Tibial artery (tissue), 4 donors: ENCODE results near the gene SNRPB.

Experiments used
- DNase-seq, 2 donors: peaks; one replicate each; pipeline ENCODE4 v3.0.0-alpha.2; 2019
- H3K27ac ChIP-seq, 2 donors: fragments of 200-600 bp; sonication (generic) in 1 of 2; 1 replicate in 1 of 2; 2 replicates in 1 of 2; pipeline ENCODE4 v1.5.1; 2018 to 2019; ENCODE audit warnings: mild to moderate bottlenecking in 1 of 2
- H3K27me3 ChIP-seq, 2 donors: fragments of 200-600 bp; sonication (generic) in 1 of 2; one replicate each; pipeline versions ENCODE4 v1.5.1 to v1.6.0; 2016 to 2019
- H3K36me3 ChIP-seq, 3 donors: fragments of 200-600 bp; sonication (generic) in 2 of 3; one replicate each; pipeline ENCODE4 v1.5.1; 2016 to 2019; ENCODE audit warnings: mild to moderate bottlenecking in 2 of 3
- H3K4me1 ChIP-seq, 4 donors: fragments of 200-600 bp; sonication (generic) in 2 of 4; 1 replicate in 3 of 4; 2 replicates in 1 of 4; pipeline ENCODE4 v1.5.1; 2016 to 2019
- H3K4me3 ChIP-seq, 2 donors: fragments of 200-600 bp; sonication (generic) in 1 of 2; 1 replicate in 1 of 2; 2 replicates in 1 of 2; pipeline ENCODE4 v1.5.1; 2018 to 2019; ENCODE audit warnings: mild to moderate bottlenecking in 2 of 2
- H3K9me3 ChIP-seq, 3 donors: fragments of 200-600 bp; sonication (generic) in 1 of 3; one replicate each; pipeline ENCODE4 v1.5.1; 2016 to 2019
- intact Hi-C: fragments of 100-400 bp; cut with DNase I; formaldehyde crosslinking; loops from one replicate; pipeline ENCODE4 v1.15.0; 2023; ENCODE audit warnings: low total_unique reads
- TF ChIP-seq, protein P1 (sequence below), 2 experiments: fragments of 200-600 bp in 1 of 2; fragments of 450-650 bp in 1 of 2; IDR thresholded peaks; one replicate each; pipeline ENCODE4 v1.5.1; 2017 to 2019; ENCODE audit warnings: antibody characterized with exemption in 2 of 2, mild to moderate bottlenecking in 1 of 2, moderate library complexity in 1 of 2

The SNRPB gene

GRCh38 chr20:2480381-2480780, 9.8 kb upstream of the SNRPB start:
- Histone ChIP-seq H3K4me1 (no peaks in the 10 kb centered on the region), H3K27me3 (no peaks in the 10 kb centered on the region), H3K9me3 (no peaks in the 10 kb centered on the region), H3K4me3 (no peak overlapping the region), H3K36me3 (peaks cover 34 to 58% (median 43%) of the 10 kb centered on the region in 3 donors), H3K27ac (no peak overlapping the region)
- DNase-seq = no peak
- TF ChIP-seq, protein P1, sequence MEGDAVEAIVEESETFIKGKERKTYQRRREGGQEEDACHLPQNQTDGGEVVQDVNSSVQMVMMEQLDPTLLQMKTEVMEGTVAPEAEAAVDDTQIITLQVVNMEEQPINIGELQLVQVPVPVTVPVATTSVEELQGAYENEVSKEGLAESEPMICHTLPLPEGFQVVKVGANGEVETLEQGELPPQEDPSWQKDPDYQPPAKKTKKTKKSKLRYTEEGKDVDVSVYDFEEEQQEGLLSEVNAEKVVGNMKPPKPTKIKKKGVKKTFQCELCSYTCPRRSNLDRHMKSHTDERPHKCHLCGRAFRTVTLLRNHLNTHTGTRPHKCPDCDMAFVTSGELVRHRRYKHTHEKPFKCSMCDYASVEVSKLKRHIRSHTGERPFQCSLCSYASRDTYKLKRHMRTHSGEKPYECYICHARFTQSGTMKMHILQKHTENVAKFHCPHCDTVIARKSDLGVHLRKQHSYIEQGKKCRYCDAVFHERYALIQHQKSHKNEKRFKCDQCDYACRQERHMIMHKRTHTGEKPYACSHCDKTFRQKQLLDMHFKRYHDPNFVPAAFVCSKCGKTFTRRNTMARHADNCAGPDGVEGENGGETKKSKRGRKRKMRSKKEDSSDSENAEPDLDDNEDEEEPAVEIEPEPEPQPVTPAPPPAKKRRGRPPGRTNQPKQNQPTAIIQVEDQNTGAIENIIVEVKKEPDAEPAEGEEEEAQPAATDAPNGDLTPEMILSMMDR (IDR thresholded peaks at IDR 0.05) = no peak
- intact Hi-C loops = no loop called here

DNA sequence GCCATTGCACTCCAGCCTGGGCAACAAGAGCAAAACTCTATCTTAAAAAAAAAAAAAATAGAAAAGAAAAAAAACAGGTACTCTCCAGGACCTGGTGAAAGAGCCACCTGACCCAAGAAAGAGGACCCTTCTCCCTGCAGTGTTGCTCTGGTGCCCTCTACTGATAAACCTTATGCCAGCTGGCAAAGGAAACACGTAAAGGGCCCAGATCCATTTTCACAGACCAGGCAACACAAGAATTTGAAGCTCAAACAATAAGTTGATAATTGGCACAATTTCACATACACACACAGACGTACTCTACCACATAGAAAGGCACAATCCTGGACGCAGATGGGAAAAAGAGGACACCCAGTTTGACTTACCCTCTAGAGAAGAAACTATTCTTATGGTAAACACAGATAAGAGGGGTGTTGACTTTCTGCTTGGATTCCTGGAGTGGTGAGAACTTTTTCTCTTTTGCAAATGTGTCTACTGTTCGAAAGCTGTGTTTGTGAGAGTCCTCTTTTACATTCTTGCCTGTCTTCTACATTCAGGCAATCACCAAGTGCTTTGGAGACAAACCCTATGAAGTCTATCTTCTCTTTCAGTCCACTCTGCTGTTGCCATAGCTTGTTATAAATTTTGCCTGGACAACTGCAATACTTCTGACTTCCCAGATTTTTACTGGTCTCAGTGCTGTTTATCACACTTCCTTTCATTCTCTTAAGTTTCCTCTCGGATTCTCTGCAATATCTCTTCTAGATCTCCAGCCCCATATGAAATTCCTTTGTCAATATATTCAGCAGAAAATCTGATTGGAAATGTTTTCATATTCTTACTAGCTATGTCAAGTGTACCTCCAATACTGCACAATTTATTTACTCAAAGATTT, 6.4 kb upstream of the SNRPB start:
- Histone ChIP-seq H3K4me1 (no peaks in the 10 kb centered on the region), H3K4me3 (no peak overlapping the region), H3K27ac (no peak overlapping the region), H3K27me3 (no peaks in the 10 kb centered on the region), H3K9me3 (no peaks in the 10 kb centered on the region), H3K36me3 (peaks cover 7 to 26% (median 9%) of the 10 kb centered on the region in 3 donors)
- TF ChIP-seq, protein P1 (IDR thresholded peaks at IDR 0.05) = no peak
- DNase-seq = no peak
- intact Hi-C loops = loop anchor here (10.0 kb wide), 2 partner anchors 178 to 1352 kb away; partner anchors contain the start of gene NOP56

DNA sequence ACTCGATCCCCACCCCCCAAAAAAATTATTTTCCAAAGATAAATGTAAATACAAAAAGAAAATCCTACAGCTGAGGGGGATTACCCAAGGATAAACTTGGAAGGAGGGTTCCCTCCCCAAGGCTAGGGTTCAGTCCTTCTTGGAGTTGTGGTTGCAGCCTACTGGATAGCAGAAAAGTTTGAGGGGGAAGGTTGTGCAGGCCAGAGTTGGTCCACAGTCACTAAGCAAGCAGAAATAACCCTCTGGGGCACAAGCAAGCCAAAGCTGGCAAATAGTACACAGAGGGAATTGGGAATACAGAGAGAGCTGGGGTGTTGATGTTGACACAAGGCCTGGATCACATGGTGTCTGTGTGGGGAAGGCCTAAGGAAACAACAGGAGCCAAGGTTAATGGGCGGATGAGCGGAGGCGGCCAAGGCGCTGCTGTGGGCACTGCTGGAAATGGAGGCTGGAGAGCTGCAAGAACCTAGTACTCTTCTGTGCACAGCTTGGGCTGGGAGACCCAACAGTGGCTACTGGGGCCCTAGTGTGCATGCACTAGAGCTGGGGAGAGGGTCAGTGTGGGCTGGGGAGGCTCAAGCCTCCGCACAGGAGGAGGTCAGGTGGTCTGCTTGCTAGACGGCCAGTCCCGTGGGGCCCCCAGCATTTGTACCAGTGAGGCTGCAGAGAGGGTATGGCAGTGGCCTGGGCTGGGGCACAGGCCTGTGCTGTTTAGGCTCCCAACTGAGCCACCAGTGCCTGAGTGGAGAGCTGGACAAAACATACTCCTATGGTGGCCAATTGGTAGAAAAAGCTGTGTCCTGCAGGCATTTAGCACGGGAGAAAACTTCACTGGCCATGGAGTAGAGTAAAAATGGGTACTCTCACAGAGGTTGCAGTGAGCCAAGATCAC, 5.5 kb upstream of the SNRPB start:
- no peaks in the 10 kb centered on the region for H3K9me3 ChIP-seq
- H3K27me3 ChIP-seq = no peaks in the 10 kb centered on the region
- H3K36me3 ChIP-seq = peaks cover 3 to 18% (median 7%) of the 10 kb centered on the region in 3 donors
- TF ChIP-seq, protein P1 (IDR thresholded peaks at IDR 0.05) = no peak
- DNase-seq = no peak
- intact Hi-C loops = loop anchor here (10.0 kb wide), 2 partner anchors 179 to 1351 kb away; partner anchors contain the start of gene NOP56
- no peak overlapping the region for H3K4me3 ChIP-seq
- no peak overlapping the region for H3K27ac ChIP-seq
- peaks cover 0 to 5% (median 1%) of the 10 kb centered on the region in 4 donors for H3K4me1 ChIP-seq

DNA sequence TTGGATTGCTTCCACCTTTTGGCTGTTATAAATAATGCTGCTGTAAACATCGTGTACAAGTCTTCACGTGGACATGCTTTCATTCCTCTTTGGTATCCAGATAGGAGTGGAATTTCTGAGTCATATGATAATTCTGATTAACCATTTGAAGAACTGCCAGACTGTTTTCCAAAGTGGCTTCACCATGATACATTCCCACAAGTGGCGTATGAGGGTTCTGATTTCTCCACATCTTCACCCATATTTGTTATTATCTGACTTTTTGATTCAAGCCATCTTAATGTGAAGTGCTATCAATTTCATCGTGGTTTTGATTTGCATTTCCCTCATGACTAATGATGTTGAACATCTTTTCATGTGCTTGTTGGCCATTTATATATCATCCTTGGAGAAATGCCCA, 2.9 kb upstream of the SNRPB start:
- peaks cover 0 to 20% (median 14%) of the 10 kb centered on the region in 4 donors for H3K4me1 ChIP-seq
- H3K9me3 ChIP-seq = no peaks in the 10 kb centered on the region
- no peak overlapping the region for H3K4me3 ChIP-seq
- H3K27ac ChIP-seq = no peak overlapping the region
- TF ChIP-seq, protein P1 (IDR thresholded peaks at IDR 0.05) = no peak
- intact Hi-C loops = loop anchor here (5.0 to 10.0 kb wide), 3 partner anchors 49 to 1349 kb away; partner anchors contain the start of gene NOP56
- no peak for DNase-seq
- peaks cover 0 to 5% (median 0%) of the 10 kb centered on the region in 3 donors for H3K36me3 ChIP-seq
- no peaks in the 10 kb centered on the region for H3K27me3 ChIP-seq

DNA sequence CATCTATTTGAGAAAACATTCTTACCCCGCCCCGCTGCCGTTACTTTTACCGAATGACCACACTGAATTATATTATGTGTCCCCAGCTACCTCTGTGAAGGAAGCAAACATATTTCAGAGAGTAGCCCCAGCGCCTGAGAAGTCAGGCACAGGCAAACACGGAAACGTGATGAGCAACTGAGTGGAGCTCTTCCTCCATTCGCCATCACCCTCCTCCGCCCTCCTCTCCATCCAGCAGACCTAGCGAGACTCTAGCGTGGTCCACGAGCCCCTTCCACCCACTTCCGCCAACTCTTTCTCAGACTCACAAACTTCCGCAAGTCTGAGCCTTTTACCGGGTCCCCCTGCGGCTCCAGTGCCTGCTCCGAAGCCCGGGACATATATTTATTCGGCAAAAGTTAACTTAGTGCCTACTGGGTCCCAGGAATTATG, 582 bp downstream of the SNRPB start:
- intact Hi-C loops = loop anchor here (5.0 to 10.0 kb wide), 3 partner anchors 52 to 1345 kb away; partner anchors contain the start of gene NOP56
- H3K4me3 ChIP-seq = peak overlapping the region; percentile 65 to 77
- H3K9me3 ChIP-seq = no peaks in the 10 kb centered on the region
- H3K4me1 ChIP-seq = peaks cover 0 to 27% (median 22%) of the 10 kb centered on the region in 4 donors
- H3K27ac ChIP-seq = peak overlapping the region; percentile 91 to 94
- peak; percentile 40 to 73 for DNase-seq
- H3K36me3 ChIP-seq = peaks cover 27 to 32% (median 30%) of the 10 kb centered on the region in 3 donors
- H3K27me3 ChIP-seq = no peaks in the 10 kb centered on the region
- TF ChIP-seq, protein P1 (IDR thresholded peaks at IDR 0.05) = no peak
